LHCN-M2 (cell line): Measurements from ENCODE around the gene NLRC5. TPM values are rescaled to one million over a fixed set of nuclear protein-coding genes. Genes with fewer than 3 reads are reported as not detected.
"Not testable (repeated sequence)": the region's sequence is repeated elsewhere in the genome, so short reads cannot be mapped to it uniquely, and the experiment has no call there.

Experiments used
- DNase-seq: peaks from one replicate; pipeline ENCODE4 v3.0.0-alpha.2; 2012; ENCODE audit warnings: low read depth
- total RNA-seq: library from RNA; depleted of rRNA; stranded (reverse); fragments of >200 nt; gene quantifications from 2 replicates; pipeline ENCODE4 v1.2.3, GENCODE V29; 2014

NLRC5 gene
- total RNA-seq, 1 experiment from 2014 or later, result 22.3 TPM

- no peak for DNase-seq
These were observed 6.7 kb upstream of the NLRC5 start for GRCh38 chr16:56982695-56983094.

GRCh38 chr16:56983211-56983751 lies 6.1 kb upstream of the NLRC5 start:
- no peak for DNase-seq

- DNase-seq, result no peak
These were observed 4.7 kb upstream of the NLRC5 start for GRCh38 chr16:56984639-56985038.

GRCh38 chr16:56985288-56985961 lies 3.9 kb upstream of the NLRC5 start:
- DNase-seq, result peak; percentile 90

- DNase-seq, result no peak
These were observed 3.4 kb upstream of the NLRC5 start for GRCh38 chr16:56985962-56986360.

- DNase-seq, result no peak
These were observed 3.0 kb upstream of the NLRC5 start for GRCh38 chr16:56986361-56986760.

- not testable (repeated sequence) for DNase-seq
These were observed 2.4 kb upstream of the NLRC5 start for GRCh38 chr16:56986908-56987307.

- no peak for DNase-seq
These were observed 1.7 kb upstream of the NLRC5 start for GRCh38 chr16:56987692-56988091.

GRCh38 chr16:56988161-56988947 lies 1.0 kb upstream of the NLRC5 start:
- no peak for DNase-seq

- DNase-seq, result no peak
These were observed 631 bp downstream of the NLRC5 start for GRCh38 chr16:56989988-56990387.

- DNase-seq, result no peak
These were observed 1.3 kb downstream of the NLRC5 start for GRCh38 chr16:56990407-56991286.

- DNase-seq, result not testable (repeated sequence)
These were observed 3.1 kb downstream of the NLRC5 start for GRCh38 chr16:56992431-56992830.

GRCh38 chr16:56993204-56993603 lies 3.8 kb downstream of the NLRC5 start:
- peak; percentile 58 for DNase-seq

- DNase-seq, result no peak
These were observed 5.0 kb downstream of the NLRC5 start for GRCh38 chr16:56994311-56994710.

GRCh38 chr16:56995136-56995805 lies 5.9 kb downstream of the NLRC5 start:
- DNase-seq, result no peak

- DNase-seq, result no peak
These were observed 7.9 kb downstream of the NLRC5 start for GRCh38 chr16:56997264-56997663.

GRCh38 chr16:56997931-56998330 lies 8.6 kb downstream of the NLRC5 start:
- no peak for DNase-seq

GRCh38 chr16:56998352-56998751 lies 9.0 kb downstream of the NLRC5 start:
- DNase-seq, result no peak

GRCh38 chr16:56998861-56999260 lies 9.5 kb downstream of the NLRC5 start:
- DNase-seq, result no peak

GRCh38 chr16:56999409-57000270 lies 10.3 kb downstream of the NLRC5 start:
- DNase-seq, result no peak
